ENCODE measurements around the gene CDH13. TPM values are rescaled to one million over a fixed set of nuclear protein-coding genes. Genes with fewer than 3 reads are reported as not detected.

CDH13 gene
- polyA plus RNA-seq, 1 donor from 2014 or later: 3.2 TPM

DNA sequence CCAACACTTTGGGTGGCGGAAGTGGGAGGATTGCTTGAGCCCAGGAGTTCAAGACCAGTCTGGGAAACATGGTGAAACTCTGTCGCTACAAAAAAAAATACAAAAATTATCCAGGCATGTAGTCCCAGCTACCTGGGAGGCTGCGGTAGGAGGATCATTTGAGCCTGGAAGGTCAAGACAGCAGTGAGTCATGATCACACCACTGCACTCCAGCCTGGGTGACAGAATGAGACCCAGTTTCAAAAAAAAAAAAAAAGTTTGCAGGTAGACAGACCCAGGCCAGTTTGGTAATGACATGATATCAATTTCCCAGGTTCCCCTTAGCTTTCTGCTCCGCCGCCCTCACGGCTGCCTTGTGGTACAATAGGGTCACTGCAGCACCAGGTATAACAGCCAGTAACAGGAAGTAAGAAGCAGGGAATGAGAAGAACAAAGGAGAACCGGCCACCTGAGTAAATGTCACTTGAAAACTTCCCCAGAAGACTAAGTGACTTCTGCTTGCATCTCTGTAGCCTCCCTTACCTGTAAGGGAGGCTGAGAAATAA, 979.8 kb downstream of the CDH13 start:
- H3K9ac ChIP-seq (ENCODE audit: low read length): no peak overlapping the region
- no peak overlapping the region for H3K4me2 ChIP-seq (ENCODE audit: low read length)
- H3F3A ChIP-seq (ENCODE audit: insufficient read depth, low read length, poor library complexity, severe bottlenecking): no peaks in the 10 kb centered on the region
- no peak overlapping the region for H2AFZ ChIP-seq (ENCODE audit: low read depth, low read length)
- H4K20me1 ChIP-seq (ENCODE audit: insufficient read depth): no peaks in the 10 kb centered on the region
- no peaks in the 10 kb centered on the region for H3K9me3 ChIP-seq (ENCODE audit: low read length)
- no peaks in the 10 kb centered on the region for H3K79me2 ChIP-seq (replicated peaks; ENCODE audit: insufficient read depth, low read length)
- H3K27ac ChIP-seq (ENCODE audit: low read length): no peak overlapping the region
- no peaks in the 10 kb centered on the region for H3K36me3 ChIP-seq (ENCODE audit: insufficient read depth, low read length)
- H3K27me3 ChIP-seq (ENCODE audit: insufficient read depth, low read depth, low read length): no peaks in the 10 kb centered on the region
- TF ChIP-seq TAF1 (IDR thresholded peaks at IDR 0.05; ENCODE audit: low read depth) (no peak), RAD21 (conservative IDR thresholded peaks at IDR 0.05) (no peak), EZH2 (IDR thresholded peaks at IDR 0.05; ENCODE audit: borderline replicate concordance, insufficient read depth, low read length, poor library complexity, severe bottlenecking) (no peak), MXI1 (conservative IDR thresholded peaks at IDR 0.05; ENCODE audit: poor library complexity, severe bottlenecking) (no peak), SMC3 (conservative IDR thresholded peaks at IDR 0.05; ENCODE audit: poor library complexity) (no peak), EP300 (conservative IDR thresholded peaks at IDR 0.05; ENCODE audit: poor library complexity, severe bottlenecking) (no peak), POLR2AphosphoS5 (IDR thresholded peaks at IDR 0.05) (no peak)
- TF ChIP-seq, protein P1, sequence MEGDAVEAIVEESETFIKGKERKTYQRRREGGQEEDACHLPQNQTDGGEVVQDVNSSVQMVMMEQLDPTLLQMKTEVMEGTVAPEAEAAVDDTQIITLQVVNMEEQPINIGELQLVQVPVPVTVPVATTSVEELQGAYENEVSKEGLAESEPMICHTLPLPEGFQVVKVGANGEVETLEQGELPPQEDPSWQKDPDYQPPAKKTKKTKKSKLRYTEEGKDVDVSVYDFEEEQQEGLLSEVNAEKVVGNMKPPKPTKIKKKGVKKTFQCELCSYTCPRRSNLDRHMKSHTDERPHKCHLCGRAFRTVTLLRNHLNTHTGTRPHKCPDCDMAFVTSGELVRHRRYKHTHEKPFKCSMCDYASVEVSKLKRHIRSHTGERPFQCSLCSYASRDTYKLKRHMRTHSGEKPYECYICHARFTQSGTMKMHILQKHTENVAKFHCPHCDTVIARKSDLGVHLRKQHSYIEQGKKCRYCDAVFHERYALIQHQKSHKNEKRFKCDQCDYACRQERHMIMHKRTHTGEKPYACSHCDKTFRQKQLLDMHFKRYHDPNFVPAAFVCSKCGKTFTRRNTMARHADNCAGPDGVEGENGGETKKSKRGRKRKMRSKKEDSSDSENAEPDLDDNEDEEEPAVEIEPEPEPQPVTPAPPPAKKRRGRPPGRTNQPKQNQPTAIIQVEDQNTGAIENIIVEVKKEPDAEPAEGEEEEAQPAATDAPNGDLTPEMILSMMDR (IDR thresholded peaks at IDR 0.05; ENCODE audit: poor library complexity, severe bottlenecking): no peak
- TF ChIP-seq, protein P2, sequence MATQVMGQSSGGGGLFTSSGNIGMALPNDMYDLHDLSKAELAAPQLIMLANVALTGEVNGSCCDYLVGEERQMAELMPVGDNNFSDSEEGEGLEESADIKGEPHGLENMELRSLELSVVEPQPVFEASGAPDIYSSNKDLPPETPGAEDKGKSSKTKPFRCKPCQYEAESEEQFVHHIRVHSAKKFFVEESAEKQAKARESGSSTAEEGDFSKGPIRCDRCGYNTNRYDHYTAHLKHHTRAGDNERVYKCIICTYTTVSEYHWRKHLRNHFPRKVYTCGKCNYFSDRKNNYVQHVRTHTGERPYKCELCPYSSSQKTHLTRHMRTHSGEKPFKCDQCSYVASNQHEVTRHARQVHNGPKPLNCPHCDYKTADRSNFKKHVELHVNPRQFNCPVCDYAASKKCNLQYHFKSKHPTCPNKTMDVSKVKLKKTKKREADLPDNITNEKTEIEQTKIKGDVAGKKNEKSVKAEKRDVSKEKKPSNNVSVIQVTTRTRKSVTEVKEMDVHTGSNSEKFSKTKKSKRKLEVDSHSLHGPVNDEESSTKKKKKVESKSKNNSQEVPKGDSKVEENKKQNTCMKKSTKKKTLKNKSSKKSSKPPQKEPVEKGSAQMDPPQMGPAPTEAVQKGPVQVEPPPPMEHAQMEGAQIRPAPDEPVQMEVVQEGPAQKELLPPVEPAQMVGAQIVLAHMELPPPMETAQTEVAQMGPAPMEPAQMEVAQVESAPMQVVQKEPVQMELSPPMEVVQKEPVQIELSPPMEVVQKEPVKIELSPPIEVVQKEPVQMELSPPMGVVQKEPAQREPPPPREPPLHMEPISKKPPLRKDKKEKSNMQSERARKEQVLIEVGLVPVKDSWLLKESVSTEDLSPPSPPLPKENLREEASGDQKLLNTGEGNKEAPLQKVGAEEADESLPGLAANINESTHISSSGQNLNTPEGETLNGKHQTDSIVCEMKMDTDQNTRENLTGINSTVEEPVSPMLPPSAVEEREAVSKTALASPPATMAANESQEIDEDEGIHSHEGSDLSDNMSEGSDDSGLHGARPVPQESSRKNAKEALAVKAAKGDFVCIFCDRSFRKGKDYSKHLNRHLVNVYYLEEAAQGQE (IDR thresholded peaks at IDR 0.05; ENCODE audit: borderline replicate concordance): no peak
- no peaks in the 10 kb centered on the region for H3K9me2 ChIP-seq (ENCODE audit: insufficient read depth, low read length)
- no peak overlapping the region for H3K4me3 ChIP-seq (ENCODE audit: low read length)

DNA sequence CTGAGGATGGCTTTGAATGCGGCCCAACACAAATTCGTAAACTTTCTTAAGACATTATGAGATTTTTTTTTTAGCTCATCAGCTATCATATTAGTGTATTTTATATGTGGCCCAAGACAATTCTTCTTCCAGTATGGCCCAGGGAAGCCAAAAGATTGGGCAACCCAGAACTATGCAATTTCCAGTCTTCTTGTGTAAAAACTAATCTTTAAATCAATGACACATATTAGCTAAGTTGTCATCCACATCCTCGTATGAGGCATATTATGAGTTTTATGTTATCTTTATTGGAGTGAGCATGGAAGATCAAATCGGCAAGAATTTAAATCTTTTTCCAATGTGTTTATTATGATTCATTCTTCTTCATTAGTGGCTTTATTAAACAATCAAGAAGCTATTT, 982.4 kb downstream of the CDH13 start:
- H3K79me2 ChIP-seq (replicated peaks; ENCODE audit: insufficient read depth, low read length): no peaks in the 10 kb centered on the region
- H3K9me2 ChIP-seq (ENCODE audit: insufficient read depth, low read length): no peaks in the 10 kb centered on the region
- H2AFZ ChIP-seq (ENCODE audit: low read depth, low read length): no peak overlapping the region
- H3K9me3 ChIP-seq (ENCODE audit: low read length): no peaks in the 10 kb centered on the region
- no peaks in the 10 kb centered on the region for H3K27me3 ChIP-seq (ENCODE audit: insufficient read depth, low read depth, low read length)
- no peak overlapping the region for H3K27ac ChIP-seq (ENCODE audit: low read length)
- H3K36me3 ChIP-seq (ENCODE audit: insufficient read depth, low read length): no peaks in the 10 kb centered on the region
- no peak overlapping the region for H3K4me2 ChIP-seq (ENCODE audit: low read length)
- no peaks in the 10 kb centered on the region for H3F3A ChIP-seq (ENCODE audit: insufficient read depth, low read length, poor library complexity, severe bottlenecking)
- no peak overlapping the region for H3K9ac ChIP-seq (ENCODE audit: low read length)
- TF ChIP-seq, protein P2 (IDR thresholded peaks at IDR 0.05; ENCODE audit: borderline replicate concordance): no peak
- TF ChIP-seq TAF1 (IDR thresholded peaks at IDR 0.05; ENCODE audit: low read depth) (no peak), MXI1 (conservative IDR thresholded peaks at IDR 0.05; ENCODE audit: poor library complexity, severe bottlenecking) (no peak)
- no peaks in the 10 kb centered on the region for H4K20me1 ChIP-seq (ENCODE audit: insufficient read depth)
- H3K4me3 ChIP-seq (ENCODE audit: low read length): no peak overlapping the region

All from neural cell (in vitro differentiated cells).